NCI-H460 (cell line): ENCODE results near the gene NFIL3. TPM values are rescaled to one million over a fixed set of nuclear protein-coding genes. Genes with fewer than 3 reads are reported as not detected.
"Not testable (repeated sequence)": the region's sequence is repeated elsewhere in the genome, so short reads cannot be mapped to it uniquely, and the experiment has no call there.

Experiments used
- DNase-seq: peaks from one replicate; pipeline ENCODE4 v3.0.0-alpha.2; 2016; ENCODE audit warnings: low read depth; ENCODE audit errors: extremely low read depth
- total RNA-seq: library from RNA; depleted of rRNA; stranded (reverse); fragments of >200 nt; shearing (Covaris generic); gene quantifications from 2 replicates; pipeline ENCODE4 v1.2.3, GENCODE V29; 2014

NFIL3 gene
- total RNA-seq, 1 experiment from 2014 or later = 11.6 TPM

- DNase-seq = no peak
These were observed 24.7 kb downstream of the NFIL3 start for GRCh38 chr9:91398926-91399325.

DNA sequence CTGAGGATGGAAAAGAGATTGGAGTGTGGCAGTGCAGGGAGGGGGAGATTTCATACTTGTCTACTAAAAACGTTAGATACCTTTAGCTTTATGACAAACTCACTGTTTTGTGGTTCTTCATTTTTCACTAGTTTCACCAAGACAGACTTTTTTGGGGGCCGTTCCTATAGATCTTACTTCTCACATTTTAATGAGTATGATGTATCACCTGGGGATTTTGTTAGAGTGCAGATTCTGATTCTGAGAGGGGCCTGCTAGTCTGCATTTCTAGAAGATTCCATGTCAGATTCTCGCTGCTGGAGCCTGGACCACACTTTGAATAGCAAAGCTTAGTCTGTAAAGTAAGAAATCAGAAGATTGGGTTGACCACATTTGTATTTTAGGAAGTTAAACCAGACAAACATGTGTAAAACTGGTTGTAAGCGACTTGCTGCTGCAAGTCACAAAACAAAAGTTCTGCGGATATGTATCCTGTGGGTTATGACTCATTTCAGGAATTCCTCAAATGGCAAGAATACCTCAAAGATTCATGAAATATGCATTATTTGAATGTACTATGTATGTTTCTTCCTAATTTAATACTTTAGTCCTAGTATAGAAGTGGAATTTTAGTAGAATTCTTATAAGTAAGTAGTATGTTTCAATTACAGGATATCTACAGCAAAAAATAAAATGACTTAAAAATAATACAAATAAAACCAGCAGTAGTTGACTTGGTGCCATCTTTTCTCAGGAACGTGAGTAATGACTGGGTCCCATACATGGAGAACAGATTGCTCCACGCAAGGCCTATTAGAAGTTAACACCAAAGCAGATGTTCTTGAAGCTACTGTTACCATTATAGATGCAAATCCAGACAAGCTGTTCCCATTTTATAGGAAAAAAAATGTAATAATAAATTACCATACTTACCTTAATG is 27.8 kb downstream of the NFIL3 start:
- DNase-seq = no peak

- DNase-seq = peak; percentile 49
These were observed 28.5 kb downstream of the NFIL3 start for GRCh38 chr9:91395106-91395552.

- DNase-seq = no peak
These were observed 29.8 kb downstream of the NFIL3 start for GRCh38 chr9:91393826-91394225.

- DNase-seq = no peak
These were observed 31.2 kb downstream of the NFIL3 start for GRCh38 chr9:91392435-91392834.

GRCh38 chr9:91391818-91392217 is 31.8 kb downstream of the NFIL3 start:
- DNase-seq = no peak

GRCh38 chr9:91391412-91391811 is 32.2 kb downstream of the NFIL3 start:
- no peak for DNase-seq

DNA sequence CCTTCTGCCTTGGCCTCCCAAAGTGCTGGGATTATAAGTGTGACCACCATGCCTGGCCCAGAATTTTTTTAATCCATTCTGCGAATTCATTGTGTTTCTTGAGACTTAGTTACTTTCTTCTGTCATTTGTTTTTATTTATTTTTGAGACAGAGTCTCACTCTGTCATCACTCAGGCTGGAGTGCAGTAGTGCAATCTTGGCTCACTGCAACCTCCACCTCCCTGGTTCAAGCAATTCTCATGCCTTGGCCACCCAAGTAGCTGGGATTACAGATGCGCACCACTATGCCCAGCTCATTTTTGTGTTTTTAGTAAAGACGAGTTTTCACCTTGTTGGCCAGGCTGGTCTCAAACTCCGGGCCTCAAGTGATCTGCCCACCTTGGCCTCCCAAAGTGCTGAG is 33.9 kb downstream of the NFIL3 start:
- DNase-seq = not testable (repeated sequence)

DNA sequence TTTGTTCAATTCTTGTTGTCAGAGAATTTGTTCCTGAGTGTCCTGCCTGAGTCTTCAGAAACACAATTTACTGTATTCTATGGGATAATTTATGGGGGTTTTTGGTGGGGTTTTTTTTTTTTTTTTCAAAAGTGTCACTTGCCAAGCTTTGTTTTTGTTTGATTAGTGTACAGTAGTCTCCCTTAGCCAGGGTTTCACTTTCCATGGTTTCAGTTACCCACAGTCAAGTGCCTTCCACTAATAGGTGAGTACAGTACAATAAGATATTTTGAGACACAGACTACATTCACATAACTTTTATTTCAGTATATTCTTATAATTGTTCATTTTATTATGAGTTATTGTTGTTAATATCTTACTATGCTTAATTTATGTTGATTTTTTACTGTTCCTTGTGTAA is 36.9 kb downstream of the NFIL3 start:
- no peak for DNase-seq

DNA sequence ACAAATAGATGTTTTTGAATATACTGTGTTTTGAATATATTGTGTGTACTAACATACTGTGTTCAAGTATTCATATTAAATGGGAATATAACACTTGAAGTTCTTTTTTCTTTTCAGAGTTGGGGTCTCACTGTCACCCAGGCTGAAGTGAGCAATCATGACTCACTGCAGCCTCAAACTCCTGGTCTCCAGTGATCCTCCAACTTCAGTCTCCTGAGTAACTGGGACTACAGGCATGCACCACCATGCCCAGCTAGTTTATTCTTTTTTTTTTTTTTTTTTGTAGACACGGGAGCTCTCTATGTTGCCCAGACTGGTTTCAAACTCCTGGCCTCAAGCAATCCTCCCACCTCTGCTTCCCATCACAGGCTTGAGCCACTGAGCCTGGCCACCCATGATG is 38.7 kb downstream of the NFIL3 start:
- no peak for DNase-seq

- no peak for DNase-seq
These were observed 40.1 kb downstream of the NFIL3 start for GRCh38 chr9:91383577-91383976.

- DNase-seq = no peak
These were observed 41.3 kb downstream of the NFIL3 start for GRCh38 chr9:91382298-91382697.

- DNase-seq = no peak
These were observed 44.2 kb downstream of the NFIL3 start for GRCh38 chr9:91379426-91379825.

GRCh38 chr9:91378695-91379127 is 44.9 kb downstream of the NFIL3 start:
- DNase-seq = no peak

DNA sequence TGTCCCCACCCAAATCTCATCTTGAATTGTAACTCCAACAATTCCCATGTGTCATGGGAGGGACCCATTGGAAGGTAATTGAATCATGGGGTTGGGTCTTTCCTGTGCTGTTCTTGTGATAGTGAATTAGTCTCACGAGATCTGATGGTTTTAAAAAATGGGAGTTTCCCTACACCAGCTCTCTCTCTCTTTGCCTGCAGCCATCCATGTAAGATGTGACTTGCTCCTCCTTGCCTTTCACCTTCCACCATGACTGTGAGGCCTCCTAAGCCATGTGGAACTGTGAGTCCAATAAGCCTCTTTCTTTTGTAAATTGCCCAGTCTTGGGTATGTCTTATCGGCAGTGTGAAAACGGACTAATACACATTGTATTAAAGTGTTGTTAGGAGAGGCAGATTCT is 45.6 kb downstream of the NFIL3 start:
- not testable (repeated sequence) for DNase-seq

DNA sequence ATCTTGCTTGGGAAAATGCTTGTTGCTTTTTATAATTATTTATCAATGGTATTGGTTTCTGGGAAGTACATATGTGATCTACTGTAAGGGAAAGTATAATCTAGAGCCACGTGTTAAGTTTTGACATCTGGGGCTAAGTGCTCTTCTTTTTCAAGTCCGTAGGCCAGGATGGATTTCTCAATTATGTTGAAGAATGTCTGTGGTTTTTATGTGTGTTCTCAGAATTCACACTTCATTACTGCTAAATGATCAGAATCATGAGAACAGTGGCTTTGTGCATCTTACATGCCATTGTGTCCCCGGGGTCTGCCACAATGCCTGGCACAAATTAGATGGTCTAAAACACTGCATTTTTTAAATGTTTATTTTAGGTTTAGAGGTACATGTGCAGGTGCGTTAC is 47.4 kb downstream of the NFIL3 start:
- no peak for DNase-seq

- no peak for DNase-seq
These were observed 48.7 kb downstream of the NFIL3 start for GRCh38 chr9:91374939-91375338.

GRCh38 chr9:91371894-91372293 is 51.7 kb downstream of the NFIL3 start:
- no peak for DNase-seq

DNA sequence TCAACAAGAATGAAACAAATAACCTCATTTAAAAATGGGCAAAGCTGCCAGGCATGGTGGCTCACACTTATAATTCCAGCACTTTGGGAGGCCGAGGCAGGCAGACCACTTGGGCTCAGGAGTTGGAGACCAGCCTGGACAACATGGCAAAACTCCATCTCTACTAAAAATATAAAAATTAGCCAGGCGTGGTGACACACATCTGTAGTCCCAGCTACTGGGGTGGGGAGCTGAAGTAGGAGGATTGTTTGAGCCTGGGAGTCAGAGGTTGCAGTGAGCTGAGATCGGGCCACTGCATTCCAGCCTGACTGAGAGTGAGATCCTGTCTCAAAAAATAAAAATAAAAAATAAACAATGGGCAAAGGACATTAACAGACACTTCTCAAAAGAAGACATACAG is 53.6 kb downstream of the NFIL3 start:
- DNase-seq = not testable (repeated sequence)

GRCh38 chr9:91364702-91365101 is 58.9 kb downstream of the NFIL3 start:
- DNase-seq = no peak

DNA sequence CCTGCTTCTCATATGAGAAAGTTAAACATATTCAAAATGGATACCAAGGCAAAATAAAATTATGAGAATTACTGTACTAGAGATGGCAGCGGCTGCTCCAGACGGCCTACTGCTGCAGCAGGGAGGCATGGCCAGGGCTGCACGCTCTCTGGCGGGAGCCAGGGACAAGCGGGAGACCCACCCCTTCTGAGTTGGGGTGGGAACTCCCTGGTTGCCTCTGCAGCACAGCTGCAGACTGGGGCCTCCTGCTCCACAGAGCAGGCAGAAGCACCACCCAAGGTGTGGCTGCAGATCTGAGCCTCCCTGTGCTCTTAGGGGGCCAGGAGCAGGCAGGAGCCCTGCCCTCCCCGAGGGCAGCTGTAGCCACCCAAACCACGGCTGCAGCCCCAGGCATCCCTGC is 59.6 kb downstream of the NFIL3 start:
- no peak for DNase-seq

DNA sequence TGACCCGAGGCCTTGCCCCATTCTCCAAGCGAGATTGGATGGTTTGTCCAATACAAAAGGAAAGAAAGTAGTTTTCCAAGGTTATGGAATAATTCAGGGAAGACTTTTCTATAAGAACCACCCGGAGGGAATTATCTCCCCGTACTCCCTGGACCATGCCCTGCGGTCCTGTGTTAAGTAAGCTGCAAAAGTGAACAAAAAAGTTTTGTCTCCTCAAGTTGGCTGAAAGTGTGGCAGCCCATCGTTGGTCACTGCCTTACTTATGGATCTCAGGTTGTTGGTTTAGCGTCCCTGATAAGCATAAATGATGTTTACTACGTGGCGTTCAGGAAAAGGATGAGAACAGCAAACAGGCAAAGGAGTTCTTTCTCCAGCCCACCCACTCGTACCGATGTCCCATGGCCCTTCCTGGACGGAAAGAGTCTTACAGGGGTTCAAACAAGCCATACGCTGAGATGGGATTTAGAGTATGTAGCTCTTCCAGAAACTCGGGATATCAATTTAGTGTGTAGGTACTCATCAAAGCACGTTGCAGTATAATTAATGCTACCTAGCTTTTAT is 61.5 kb downstream of the NFIL3 start:
- no peak for DNase-seq
